ENCODE measurements around the gene MAPT. TPM values are rescaled to one million over a fixed set of nuclear protein-coding genes. Genes with fewer than 3 reads are reported as not detected.
"Not testable (repeated sequence)": the region's sequence is repeated elsewhere in the genome, so short reads cannot be mapped to it uniquely, and the experiment has no call there.

MAPT gene
- total RNA-seq, 1 donor from 2014 or later = 4.8 TPM

- ATAC-seq (no peak), DNase-seq (ENCODE audit: low spot score) (no peak)
- intact Hi-C loops (cut with DNase I) = no loop called here
Observed at GRCh38 chr17:45857977-45858708, 36.2 kb upstream of the MAPT start.

- ATAC-seq (no peak), DNase-seq (ENCODE audit: low spot score) (no peak)
- intact Hi-C loops (cut with DNase I) = no loop called here
Observed at GRCh38 chr17:45861165-45861564, 33.2 kb upstream of the MAPT start.

GRCh38 chr17:45862127-45862526 is 32.2 kb upstream of the MAPT start:
- DNase-seq (ENCODE audit: low spot score); intact Hi-C loops (cut with DNase I); ATAC-seq: not testable (repeated sequence)

GRCh38 chr17:45863857-45864654 is 30.3 kb upstream of the MAPT start:
- intact Hi-C loops (cut with DNase I) = no loop called here
- DNase-seq (ENCODE audit: low spot score) = no peak
- ATAC-seq = no peak

GRCh38 chr17:45867171-45867570 is 27.2 kb upstream of the MAPT start:
- intact Hi-C loops (cut with DNase I) = no loop called here
- DNase-seq (ENCODE audit: low spot score) (no peak), ATAC-seq (no peak)

- no peak for DNase-seq (ENCODE audit: low spot score)
- no peak for ATAC-seq
- intact Hi-C loops (cut with DNase I) = no loop called here
Observed at GRCh38 chr17:45867702-45868101, 26.7 kb upstream of the MAPT start.

- ATAC-seq = no peak
- no peak for DNase-seq (ENCODE audit: low spot score)
- intact Hi-C loops (cut with DNase I) = no loop called here
Observed at GRCh38 chr17:45868276-45868675, 26.1 kb upstream of the MAPT start.

GRCh38 chr17:45869676-45870341 is 24.5 kb upstream of the MAPT start:
- no peak for ATAC-seq
- no peak for DNase-seq (ENCODE audit: low spot score)
- intact Hi-C loops (cut with DNase I) = no loop called here

- no peak for DNase-seq (ENCODE audit: low spot score)
- ATAC-seq = no peak
- intact Hi-C loops (cut with DNase I) = no loop called here
Observed at GRCh38 chr17:45870342-45870974, 23.9 kb upstream of the MAPT start.

GRCh38 chr17:45871718-45872117 is 22.6 kb upstream of the MAPT start:
- DNase-seq (ENCODE audit: low spot score) (no peak), ATAC-seq (no peak)
- intact Hi-C loops (cut with DNase I) = no loop called here

- ATAC-seq (no peak), DNase-seq (ENCODE audit: low spot score) (no peak)
- intact Hi-C loops (cut with DNase I) = no loop called here
Observed at GRCh38 chr17:45873728-45874127, 20.6 kb upstream of the MAPT start.

- ATAC-seq (no peak), DNase-seq (ENCODE audit: low spot score) (no peak)
- intact Hi-C loops (cut with DNase I) = no loop called here
Observed at GRCh38 chr17:45874151-45874550, 20.2 kb upstream of the MAPT start.

GRCh38 chr17:45876539-45876938 is 17.8 kb upstream of the MAPT start:
- ATAC-seq (no peak), DNase-seq (ENCODE audit: low spot score) (no peak)
- intact Hi-C loops (cut with DNase I) = no loop called here

GRCh38 chr17:45877467-45877866 is 16.9 kb upstream of the MAPT start:
- intact Hi-C loops (cut with DNase I) = no loop called here
- DNase-seq (ENCODE audit: low spot score) (no peak), ATAC-seq (no peak)

- DNase-seq (ENCODE audit: low spot score) (no peak), ATAC-seq (no peak)
- intact Hi-C loops (cut with DNase I) = no loop called here
Observed at GRCh38 chr17:45883063-45883462, 11.3 kb upstream of the MAPT start.

- DNase-seq (ENCODE audit: low spot score) = no peak
- ATAC-seq = no peak
- intact Hi-C loops (cut with DNase I) = no loop called here
Observed at GRCh38 chr17:45886852-45887251, 7.5 kb upstream of the MAPT start.

- intact Hi-C loops (cut with DNase I) = no loop called here
Observed at GRCh38 chr17:45888392-45888791, 6.0 kb upstream of the MAPT start.

GRCh38 chr17:45889579-45889978 is 4.8 kb upstream of the MAPT start:
- intact Hi-C loops (cut with DNase I) = no loop called here
- DNase-seq (ENCODE audit: low spot score) = no peak
- ATAC-seq = no peak

More at GRCh38 chr17:45888392-45888791, 6.0 kb upstream of the MAPT start:
- no peak for ATAC-seq
- no peak for DNase-seq (ENCODE audit: low spot score)

GRCh38 chr17:45893725-45894021 is 681 bp upstream of the MAPT start:
- DNase-seq (ENCODE audit: low spot score) (no peak), ATAC-seq (no peak)
- intact Hi-C loops (cut with DNase I) = no loop called here

All from sciatic nerve (tissue), 2 donors.